NCI-H1694 treated with DMSO at 0.1 percent for 48 hours (cell line): ENCODE measurements around the gene INTS7.
"Not testable (repeated sequence)": the region's sequence is repeated elsewhere in the genome, so short reads cannot be mapped to it uniquely, and the experiment has no call there.

Experiments used
- DNase-seq: peaks from one replicate; lab custom pipeline; 2025; lab: John Stamatoyannopoulos, UW

Gene INTS7

DNA sequence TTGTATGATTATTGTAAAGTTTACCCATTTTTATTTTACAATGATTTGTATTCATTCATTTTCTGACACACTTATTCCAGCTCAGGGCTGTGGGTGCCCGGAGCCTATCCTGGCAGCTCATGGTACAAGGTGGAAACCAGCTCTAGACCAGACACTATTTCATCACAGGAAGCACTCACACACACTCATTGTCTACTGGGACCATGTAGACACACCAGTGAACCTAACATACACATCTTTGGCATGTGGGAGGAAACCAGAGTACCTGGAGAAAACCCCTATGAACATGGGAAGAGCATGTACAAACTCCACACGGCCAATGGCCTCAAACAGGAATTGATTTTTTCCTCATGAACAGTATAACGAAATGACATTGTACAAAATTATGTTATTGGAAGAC lies 2.5 kb upstream of the INTS7 start:
- no peak for DNase-seq

DNA sequence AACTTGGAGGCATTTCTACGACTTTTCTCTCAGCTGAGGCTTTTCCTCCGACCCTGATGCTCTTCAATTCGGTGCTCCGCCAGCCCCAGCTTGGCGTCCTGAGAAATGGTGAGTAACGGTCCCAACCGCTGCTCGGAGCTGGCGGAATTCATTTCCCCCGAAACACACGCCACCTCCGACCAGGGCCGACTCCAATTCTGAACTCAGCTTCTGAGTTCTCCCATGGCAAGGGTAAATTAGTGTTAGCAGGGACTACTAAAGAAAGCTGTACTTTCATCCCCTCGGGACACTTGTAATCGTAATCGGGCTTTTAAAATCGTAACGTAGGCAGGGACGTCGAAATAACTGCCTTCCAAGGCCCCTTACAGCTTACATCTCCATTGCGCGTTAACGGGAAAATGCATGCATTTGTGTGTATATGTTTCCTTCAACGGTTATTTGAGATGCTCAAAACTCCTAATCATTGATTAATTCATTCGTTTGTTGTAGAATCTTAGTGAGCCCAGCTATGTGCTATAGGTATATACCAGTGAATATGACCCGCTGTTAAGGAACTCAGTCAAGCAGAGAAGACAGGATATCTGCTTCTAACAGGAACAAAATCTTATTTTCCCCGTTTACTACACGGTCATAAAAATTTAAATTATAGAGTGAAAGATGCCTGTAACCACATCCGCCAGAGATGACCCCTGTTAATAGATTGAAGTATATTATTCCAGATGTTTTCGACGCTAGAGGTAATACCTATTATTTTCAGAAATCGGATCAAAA lies 663 bp upstream of the INTS7 start:
- DNase-seq = no peak

DNA sequence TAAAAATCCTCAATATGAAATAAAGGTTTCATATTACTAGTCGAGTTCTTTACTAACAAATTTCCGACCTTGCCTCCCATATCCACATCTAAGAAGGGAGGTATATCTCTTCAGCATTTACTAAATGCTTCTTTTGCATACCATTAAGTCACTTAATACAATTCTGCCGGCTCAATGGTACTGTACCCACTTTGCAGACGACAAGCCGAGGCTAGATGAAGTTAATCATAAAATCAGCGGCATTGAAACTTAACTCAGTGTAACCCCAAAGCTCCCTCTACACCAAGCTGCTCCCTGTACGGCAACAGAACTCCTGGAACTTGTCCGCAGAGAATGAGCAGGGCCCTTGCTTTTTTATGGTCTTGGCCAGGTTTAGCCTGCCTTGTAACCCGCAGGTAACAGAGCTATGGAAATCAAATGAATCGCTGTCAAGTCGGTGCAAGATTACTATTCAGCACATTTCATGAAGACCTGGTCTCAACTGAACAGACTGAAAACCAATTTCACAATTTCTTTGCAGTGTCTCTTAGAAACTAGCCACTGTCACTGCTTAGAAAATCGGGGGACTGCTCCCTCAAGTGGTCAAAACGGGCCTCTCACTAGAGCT lies 738 bp downstream of the INTS7 start:
- no peak for DNase-seq

DNA sequence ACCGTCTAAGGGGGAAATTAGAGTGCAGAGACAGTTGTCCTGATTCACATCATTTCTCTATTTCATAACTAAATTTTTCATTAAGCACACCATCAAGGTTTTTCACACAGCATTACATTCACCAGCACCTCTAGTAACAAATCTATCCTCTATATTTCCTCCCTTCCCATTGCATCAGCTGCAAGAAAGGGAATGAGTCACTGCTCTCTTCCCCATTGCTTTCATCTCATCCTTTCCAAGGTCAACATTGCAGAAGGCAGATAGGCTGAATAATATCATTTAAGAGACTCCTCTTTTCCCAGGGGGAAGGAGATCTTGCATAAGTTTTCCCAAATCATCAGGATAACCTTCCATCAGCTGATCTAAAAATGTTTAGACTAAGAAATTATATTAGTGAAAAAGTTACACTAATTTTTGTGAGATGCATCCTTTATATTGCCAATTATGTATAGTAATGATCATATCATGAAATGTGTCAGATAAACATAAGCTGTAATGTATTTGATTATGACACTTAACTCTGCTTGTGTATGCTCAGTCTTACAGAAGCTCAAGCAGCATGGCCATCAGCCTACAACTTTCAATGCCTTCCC lies 4.3 kb downstream of the INTS7 start:
- no peak for DNase-seq

DNA sequence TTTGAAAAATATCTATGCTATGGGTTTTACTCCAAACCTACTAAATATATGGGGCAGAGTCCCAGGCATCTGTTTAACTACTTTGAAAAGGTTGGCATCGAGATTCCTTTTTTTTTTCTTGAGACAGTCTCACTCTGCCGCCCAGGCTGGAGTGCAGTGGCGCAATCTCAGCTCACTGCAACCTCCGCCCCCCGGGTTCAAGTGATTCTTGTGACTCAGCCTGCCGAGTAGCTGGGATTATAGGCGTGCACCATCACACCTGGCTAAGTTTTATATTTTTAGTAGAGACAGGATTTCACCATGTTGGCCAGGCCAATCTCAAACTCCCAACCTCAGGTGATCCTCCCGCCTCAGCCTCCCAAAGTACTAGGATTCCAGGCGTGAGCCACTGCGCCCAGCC lies 7.6 kb downstream of the INTS7 start:
- not testable (repeated sequence) for DNase-seq

DNA sequence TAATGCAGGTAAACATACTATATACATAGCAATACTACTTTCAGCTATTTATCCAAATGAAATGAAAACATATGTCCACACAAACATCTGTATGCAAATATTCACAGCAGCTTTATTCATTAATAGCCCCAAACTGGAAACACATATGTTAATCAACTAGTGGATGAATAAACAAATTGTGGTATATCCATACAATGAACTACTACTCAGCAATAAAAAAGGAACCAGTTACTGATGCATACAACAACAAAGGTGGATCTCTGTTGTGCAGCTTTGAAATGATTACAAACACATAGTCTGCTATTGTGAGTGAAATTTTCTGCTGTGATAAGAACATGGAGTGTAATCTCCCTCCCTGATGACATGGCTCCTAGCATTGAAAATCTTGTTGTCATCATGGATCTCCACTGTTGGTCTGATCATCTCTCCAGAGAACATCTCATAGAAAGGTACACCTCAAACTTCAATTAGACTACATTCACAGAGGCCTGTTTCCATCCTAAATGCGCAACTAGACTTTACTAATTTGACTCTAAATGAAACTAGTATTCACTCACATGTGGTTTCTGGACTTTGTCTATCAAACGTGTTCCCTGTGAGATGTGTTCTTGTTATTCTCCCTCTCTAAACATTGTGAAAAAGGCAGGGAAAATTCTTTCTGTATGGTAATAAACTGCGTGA lies 10.7 kb downstream of the INTS7 start:
- DNase-seq = no peak

DNA sequence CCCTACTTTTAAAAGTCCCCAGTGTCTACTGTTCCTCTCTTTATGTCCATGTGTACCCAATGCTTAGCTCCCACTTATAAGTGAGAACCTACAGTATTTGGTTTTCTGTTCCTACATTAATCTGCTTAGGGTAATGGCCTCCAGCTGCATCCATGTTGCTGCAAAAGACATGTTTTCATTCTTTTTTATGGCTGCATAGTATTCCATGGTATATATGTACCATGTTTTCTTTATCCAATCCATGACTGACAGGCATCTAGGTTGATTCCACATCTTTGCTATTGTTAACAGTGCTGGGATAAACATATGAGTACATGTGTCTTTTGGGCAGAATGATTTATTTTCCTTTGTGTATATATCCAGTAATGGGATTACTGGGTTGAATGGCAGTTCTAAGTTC lies 12.4 kb downstream of the INTS7 start:
- not testable (repeated sequence) for DNase-seq

DNA sequence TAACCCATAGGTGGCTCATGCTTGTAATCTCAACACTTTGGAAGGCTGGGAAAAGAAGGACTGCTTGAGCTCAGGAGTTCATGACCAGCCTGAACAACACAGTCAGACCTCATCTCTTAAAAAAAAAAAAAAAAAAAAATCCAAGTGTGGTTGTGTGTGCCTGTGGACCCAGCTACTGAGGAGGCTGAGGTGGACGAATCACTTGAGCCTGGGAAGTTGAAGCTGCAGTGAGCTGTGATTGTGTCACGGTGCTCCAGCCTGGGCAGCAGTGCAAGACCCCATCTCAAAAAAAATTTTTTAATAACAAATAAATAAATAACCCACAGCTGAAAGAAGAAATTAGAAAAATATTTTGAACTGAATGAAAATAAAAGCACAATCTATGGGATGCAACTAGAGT lies 13.8 kb downstream of the INTS7 start:
- no peak for DNase-seq

DNA sequence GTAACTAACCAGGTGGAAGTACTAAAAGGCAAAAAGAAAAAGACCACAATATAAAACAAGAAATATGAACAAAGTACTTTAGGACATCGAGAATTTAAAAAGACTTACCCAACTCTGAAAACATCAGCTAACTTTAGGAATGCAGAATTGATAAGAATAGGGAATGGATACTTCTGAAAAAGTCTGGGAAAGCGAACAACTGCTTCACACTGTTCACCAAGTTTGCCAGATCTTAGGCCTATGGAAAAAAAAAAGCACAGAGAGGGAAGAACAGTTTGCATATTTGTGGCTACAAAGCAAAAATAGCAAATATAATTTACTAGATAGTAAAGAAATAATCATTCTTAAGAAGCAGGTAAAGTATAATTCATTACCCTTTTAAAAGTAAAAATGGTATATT lies 14.4 kb downstream of the INTS7 start:
- no peak for DNase-seq

DNA sequence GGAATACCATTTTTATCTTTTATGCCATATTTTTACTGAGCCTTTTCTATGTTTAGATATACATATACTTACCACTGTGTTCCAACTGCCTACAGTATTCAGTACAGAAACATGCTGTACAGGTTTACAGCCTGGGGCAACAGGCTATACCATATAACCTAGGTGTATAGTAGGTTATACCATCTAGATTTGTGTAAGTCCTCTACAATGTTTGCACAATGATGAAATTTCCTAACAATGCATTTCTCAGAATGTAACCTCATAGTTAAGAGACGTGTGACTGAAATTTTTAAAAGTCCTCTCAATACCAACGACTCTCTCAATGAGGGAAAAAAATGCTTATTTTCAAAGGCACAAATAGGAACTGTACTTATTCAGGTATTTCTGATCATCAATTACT lies 21.7 kb downstream of the INTS7 start:
- DNase-seq = no peak

DNA sequence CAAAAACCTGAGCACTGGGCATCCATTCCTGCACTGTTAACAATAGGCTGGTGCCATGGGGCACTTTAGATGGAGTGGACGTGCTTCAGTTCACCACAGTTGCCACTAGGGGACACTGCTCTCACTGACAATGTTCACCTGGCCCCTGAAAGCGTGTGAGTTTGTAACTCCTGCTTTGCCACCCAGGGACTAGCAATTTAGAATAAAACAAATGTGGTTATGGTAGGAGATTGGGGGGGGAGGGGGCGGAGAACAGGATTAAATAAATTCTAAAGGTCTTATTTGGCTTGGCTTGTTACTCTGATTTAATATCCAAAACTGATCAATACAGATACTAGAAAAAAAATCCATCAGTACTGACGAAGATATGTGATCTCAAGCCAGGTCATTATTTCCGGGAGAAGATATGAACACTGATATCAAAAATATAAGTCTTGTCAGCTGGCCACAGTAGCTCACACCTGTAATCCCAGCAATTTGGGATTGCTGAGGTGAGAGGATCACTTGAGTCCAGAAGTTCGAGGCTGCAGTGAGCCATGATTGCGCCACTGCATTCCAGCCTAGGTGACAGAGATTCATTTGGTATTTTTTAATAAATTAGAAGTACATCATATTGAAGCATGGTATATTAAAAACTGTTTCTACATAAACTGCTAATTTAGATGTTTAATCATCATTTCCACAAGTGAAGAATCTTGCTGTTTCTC lies 23.2 kb downstream of the INTS7 start:
- DNase-seq = peak; percentile 15

DNA sequence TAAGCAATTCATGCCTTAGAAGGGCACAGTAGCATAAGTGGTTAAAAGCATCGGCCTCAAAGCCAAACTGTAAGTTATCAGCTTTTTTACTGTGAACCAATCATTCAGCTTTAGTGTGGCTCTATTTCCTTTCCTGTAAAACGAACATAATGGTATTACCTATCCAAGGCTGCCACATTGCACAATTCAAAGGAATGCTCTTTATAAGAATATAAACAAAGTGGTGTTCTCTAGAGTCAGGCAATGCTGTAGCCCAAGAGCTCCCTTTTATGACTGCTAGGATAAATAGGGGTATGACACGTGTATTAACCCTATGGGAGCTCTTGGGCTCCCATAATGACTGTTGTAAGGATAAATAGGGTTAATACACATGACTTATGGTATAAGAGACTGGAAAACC lies 25.4 kb downstream of the INTS7 start:
- DNase-seq = no peak

DNA sequence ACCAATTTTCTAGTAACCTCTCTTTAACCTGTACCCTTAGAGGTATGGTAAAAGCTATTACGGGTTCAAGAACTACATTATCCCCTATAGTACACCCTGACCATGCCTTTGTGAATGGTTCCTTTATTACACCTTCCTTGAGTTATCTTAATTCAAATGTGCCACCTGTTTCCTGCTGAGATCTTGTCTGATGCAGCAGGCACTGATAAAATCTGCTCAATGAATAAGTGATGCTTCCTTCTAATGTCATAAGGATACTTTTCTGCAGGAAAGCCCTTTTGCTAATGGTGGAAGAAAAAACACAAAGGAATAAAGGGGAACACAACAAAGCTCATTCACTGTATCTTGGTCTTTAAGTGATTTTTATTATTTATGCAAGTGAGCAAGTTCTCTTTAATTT lies 25.8 kb downstream of the INTS7 start:
- no peak for DNase-seq

DNA sequence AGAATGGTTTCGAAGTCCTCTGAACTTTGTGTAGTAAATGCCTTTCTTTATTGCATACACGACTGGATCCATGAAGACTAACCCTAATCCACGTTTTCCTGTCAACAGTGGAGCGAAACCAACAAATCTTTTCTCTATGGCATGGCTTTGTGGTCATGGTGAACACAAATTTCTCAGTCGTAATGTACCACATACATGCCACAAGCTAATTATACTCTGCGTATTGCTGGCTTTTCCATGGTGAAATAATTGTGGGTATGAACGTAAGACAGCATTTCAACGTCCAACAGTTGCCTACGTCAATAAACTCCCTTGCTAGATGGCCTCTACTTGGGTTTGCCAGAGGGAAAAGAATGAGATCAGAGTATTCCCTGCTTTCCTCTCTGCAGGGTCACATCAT lies 27.5 kb downstream of the INTS7 start:
- DNase-seq = no peak

DNA sequence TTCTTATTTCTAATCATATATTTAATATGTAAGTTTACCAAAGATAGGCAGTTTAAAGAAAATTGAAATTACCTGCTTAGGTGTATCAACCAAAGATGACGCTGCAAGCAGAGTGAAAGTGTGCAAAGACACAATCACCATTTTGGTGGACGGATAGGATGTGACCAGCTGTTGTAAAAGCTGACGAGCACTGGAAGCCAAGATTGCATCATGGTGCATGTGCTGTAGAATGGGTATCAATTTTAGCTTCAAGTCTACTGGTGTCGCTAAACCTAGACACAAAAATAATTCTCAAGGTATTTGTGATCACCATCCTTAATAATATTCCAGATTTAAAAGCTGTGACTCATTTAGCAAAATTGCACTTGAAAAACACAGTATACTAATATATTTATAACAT lies 28.2 kb downstream of the INTS7 start:
- DNase-seq = no peak

DNA sequence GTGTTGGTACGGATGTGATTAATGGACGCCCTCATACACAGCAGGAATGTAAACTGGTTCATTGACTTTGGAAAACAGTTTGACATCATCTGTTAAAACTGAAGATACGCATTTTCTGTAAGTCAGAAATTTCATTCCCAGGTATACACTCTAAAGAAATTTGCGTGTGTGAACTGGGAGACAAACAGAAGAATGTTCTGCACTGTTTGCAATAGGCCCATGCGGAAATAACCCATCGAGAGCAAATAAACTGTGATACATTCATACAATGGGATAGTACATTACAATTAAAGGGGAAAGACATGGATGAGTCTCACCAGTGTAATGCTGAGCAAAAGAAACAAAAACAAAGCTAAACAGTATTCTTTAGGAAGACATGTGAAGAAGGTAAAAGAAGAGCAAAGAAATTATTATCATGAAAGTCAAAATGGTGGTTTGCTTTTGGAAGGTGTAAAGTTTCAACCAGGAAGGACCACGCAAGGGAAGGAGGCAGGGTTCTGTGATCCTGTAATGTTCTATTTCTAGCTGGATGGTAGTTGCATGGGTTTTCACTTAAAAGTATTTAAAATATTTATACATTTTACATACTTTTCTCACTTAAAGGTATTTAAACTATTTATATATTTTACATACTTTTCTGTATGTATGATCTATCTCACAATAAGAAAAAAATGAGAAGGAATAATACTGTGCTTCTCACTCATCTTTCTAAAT lies 30.3 kb downstream of the INTS7 start:
- no peak for DNase-seq

DNA sequence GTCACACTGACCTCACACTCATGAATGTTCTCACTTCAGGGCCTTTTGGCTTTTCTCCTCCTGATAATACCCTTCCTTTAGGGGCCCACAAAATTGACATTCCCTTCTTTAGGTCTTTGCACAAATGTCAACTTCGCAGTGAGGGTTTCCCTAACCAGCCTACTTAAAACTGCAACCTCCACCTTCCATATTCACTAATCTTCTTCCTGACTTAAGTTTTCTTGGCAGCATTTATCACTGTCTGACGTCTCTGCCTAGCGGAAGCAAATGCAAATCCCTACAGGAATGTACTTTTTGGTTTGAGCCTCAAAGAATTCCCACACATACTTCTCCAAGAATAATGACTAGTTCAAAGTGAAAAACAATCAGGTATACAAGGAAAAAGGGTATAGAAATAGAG lies 32.8 kb downstream of the INTS7 start:
- DNase-seq = no peak

DNA sequence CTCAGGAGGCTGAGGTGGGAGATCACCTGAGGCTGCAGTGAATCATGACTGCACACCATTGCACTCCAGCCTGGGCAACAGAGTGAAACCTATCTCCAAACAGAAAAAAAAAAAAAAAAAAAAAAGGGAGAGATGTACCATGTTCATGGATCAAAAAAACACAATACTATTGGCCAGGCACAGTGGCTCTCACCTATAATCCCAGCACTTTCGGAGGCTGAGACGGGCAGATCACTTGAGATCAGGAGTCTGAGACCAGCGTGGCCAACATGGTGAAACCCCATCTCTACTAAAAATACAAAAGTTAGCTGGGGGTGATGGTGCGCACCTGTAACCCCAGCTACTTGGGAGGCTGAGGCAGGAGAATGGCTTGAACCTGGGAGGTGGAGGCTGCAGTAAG lies 37.9 kb downstream of the INTS7 start:
- DNase-seq = not testable (repeated sequence)

DNA sequence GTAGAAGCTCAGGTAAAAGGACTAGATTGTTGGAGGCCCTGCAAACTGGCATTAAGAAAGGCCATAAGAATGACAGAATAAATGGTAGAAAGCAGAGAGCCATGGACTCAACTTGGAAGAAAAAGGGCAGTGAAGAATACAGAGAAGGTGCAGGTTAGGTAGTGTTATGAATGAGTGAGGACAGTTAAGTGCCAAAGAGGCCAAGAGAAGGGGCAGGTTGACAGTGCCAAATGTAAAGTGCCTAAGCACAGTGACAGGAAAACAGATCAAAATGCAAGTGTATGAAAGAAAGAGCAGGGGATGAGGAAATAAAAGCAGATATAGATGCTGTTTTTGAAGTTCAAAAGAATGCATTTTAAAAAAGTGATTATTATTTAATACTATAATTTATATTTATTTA lies 43.7 kb downstream of the INTS7 start:
- DNase-seq = no peak

DNA sequence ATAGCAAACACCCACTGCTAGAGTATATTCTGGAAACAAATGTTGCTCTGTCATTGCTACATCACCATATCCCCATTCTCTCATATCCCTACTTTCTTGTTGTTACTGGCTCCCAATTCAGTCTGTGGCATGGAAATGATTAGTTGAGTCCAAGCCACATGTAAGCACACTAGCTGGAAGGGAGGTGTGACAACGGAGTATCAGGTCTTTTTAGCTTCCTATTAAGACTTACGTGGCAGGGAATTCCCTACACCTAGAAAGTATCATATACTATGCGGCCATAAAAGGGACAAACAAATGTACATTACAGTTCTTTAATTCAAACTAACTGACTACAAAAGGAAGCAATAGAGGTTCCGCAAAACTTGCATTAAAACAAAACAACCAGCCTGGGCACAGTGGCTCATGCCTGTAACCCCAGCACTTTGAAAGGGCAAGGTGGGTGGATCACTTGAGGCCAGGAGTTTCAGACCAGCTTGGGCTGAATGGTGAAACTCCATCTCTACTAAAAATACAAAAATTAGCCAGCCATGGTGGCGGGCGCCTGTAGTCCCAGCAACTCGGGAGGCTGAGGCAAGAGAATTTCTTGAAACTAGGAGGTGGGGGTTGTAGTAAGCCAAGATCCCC lies 48.6 kb downstream of the INTS7 start:
- no peak for DNase-seq

DNA sequence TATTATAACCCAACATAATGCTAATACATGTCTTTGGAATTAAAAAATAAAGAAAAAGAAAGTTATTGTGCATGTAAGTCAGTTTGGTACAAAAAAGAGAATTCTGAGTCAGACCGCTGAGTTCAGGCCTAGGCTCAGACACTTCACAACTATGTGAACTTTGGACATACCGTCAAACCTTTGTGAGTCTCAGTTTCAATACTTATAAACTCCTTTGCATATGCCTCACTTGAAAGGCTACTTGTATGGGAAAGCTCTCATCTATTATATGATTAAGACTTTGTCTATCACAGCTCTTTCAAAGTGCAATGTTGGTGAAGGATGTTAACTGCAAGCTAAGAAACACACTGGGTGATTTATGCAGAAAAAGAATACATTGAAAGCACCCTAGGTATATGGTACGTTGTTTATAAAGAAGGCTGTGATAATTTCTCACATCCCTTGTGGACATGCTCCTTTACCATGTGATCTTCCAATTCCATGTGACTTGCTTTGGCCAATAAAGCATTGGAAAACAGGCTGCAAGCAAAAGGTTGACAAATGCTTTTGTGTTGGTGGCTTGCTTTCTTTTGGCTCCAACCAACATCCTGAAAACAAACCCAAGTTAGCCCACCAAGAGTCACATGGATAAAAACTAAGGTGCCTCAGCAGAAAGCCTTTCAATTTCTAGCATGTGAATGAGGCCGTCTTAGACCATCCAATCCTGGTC lies 49.6 kb downstream of the INTS7 start:
- no peak for DNase-seq
